ENCODE data around the gene MGST2. TPM values are rescaled to one million over a fixed set of nuclear protein-coding genes. Genes with fewer than 3 reads are reported as not detected.

The MGST2 gene
- total and polyA plus RNA-seq, 8 donors, result 37.3 to 63.1 (median 44.0) TPM

DNA sequence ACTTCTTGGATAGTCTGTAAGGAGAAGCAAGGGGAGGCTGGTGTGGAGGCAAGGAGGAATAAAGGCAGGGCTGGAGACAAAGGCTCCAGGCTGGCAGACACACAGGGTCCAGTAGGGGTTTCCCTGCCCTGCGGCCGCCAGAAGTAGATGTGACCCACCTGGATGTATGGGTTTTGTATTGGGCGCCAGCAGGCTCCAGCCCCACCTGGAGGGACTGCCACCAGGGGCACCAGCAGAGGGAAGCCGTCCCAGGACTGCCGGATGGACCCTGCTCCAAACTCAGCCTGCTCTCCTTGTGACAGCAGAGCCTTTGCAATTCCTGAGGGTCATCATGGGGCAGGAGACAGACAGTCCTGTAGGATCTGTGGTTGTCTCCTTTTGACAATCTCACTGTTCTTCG is 52.7 kb downstream of the MGST2 start:
- ATAC-seq (no peak), DNase-seq (no peak)
- TF ChIP-seq CTCF (IDR thresholded peaks at IDR 0.05), result no peak
- Histone ChIP-seq H3K9me3 (no peaks in the 10 kb centered on the region), H3K27ac (no peak overlapping the region), H3K27me3 (no peaks in the 10 kb centered on the region), H3K4me1 (no peaks in the 10 kb centered on the region), H3K36me3 (peaks cover 0 to 33% of the 10 kb centered on the region in 2 donors), H3K4me3 (no peak overlapping the region)
- intact Hi-C loops (cut with DNase I), result no loop called here

DNA sequence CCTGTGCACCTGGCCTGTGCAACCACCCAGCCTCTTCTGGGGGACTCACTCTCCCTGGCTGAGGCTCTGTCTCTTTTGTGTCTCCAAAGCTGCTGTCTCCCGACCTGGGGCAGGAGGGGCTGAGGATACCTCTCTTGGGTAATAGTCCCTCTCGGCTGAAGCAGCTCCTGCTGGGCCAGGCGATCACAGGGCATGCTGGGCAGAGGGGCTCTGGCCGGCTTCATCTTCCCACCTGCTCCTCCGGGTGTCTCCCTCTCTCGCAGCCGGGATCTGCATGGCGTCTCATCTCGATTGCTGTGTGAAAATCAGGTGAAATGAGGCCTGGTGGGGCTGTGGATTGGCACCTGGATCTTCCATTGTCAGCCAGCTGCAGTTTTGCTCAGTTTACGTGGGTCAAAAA is 53.2 kb downstream of the MGST2 start:
- TF ChIP-seq CTCF (IDR thresholded peaks at IDR 0.05), result no peak
- Histone ChIP-seq H3K9me3 (no peaks in the 10 kb centered on the region), H3K4me1 (no peaks in the 10 kb centered on the region), H3K27ac (no peak overlapping the region), H3K4me3 (no peak overlapping the region), H3K27me3 (no peaks in the 10 kb centered on the region), H3K36me3 (peaks cover 0 to 33% of the 10 kb centered on the region in 2 donors)
- intact Hi-C loops (cut with DNase I), result no loop called here
- DNase-seq (no peak), ATAC-seq (no peak)

DNA sequence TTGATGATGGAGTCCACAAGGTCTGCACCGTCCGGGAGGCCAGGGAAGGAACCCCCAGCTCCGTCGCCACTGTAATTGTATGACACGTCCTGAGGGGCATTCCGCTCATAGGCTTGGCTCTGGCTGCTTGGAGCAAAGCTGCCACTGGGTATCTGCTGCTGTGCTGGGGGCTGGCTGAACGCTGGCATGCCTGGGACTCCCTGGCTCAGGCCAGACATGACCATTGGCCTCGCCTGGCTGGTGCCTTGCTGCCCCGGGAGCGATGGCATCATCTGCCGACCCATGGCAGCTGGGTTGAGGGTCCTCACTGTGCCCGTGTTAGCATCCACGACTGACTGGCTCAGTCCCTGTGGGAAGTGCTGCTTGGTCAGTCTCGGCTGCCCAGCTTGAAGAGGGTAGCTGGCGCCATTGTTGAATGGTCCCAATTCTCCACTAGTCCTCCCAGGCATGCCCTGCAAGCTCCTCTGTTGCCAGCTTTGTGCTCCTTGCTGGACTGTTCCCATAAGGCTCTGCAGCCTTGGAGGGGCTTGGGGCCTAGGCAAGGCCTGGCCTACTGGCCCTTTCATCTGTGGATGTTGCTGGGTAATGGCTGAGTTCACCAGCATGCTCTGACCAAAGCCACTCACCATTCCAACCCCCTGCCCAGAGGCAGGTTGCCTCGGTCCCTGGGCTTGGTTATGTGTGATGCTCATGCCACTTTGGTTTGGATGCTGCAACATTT is 53.9 kb downstream of the MGST2 start:
- ATAC-seq (no peak), DNase-seq (no peak)
- Histone ChIP-seq H3K36me3 (peaks cover 0 to 33% of the 10 kb centered on the region in 2 donors), H3K9me3 (no peaks in the 10 kb centered on the region), H3K27ac (no peak overlapping the region), H3K4me3 (no peak overlapping the region), H3K4me1 (no peaks in the 10 kb centered on the region), H3K27me3 (no peaks in the 10 kb centered on the region)
- intact Hi-C loops (cut with DNase I), result loop anchor here in 1 of 2 donors (10.0 kb wide), 1 partner anchor 535 kb away; no protein-coding TSS in a partner anchor
- no peak for TF ChIP-seq CTCF (IDR thresholded peaks at IDR 0.05)

DNA sequence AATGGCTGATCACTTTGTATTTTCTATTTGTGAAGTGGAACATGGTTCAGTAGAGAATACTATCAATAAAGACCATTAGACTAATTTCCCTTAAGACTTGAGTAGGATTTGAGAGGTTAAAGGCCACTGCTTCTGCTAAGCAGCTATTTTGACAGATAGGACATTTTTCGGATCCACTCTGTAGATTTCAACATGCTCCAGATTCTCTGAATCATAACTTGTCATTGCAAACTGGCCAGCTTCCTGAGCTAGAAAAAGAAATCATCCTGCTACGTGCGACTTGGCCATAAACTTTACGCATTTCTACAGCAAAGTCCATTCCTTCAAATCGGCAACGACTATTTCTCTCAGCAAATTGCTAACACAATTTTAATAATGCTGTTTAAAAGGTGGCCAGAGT is 55.2 kb downstream of the MGST2 start:
- Histone ChIP-seq H3K4me3 (no peak overlapping the region), H3K36me3 (peaks cover 0 to 33% of the 10 kb centered on the region in 2 donors), H3K27ac (no peak overlapping the region), H3K27me3 (no peaks in the 10 kb centered on the region), H3K9me3 (no peaks in the 10 kb centered on the region), H3K4me1 (no peaks in the 10 kb centered on the region)
- DNase-seq (no peak), ATAC-seq (no peak)
- no peak for TF ChIP-seq CTCF (IDR thresholded peaks at IDR 0.05)
- intact Hi-C loops (cut with DNase I), result loop anchor here in 1 of 2 donors (10.0 kb wide), 1 partner anchor 534 kb away; no protein-coding TSS in a partner anchor

DNA sequence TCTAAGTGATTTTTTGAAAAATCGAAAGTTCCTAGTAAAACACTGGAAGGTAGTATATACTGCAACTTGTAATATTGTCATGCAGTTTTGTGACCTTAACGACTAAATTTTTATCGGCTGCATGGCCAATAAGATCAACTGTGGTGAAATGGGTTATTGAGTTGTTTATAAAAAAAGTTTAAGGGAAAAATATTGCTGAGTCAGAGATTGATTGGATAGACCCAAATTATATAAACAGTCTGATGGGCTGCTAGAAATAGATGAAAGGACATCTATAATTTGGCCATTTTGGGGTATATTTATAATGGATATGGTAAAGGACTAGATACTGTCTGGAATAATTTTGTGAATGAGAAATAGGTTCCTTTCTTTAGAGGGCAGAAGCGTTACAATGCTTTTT is 56.2 kb downstream of the MGST2 start:
- H3K4me3 ChIP-seq, result no peak overlapping the region
- ATAC-seq, result no peak

More for the DNA sequence above, 56.2 kb downstream of the MGST2 start:
- no peak overlapping the region for H3K27ac ChIP-seq
- H3K4me1 ChIP-seq, result no peaks in the 10 kb centered on the region
- H3K9me3 ChIP-seq, result no peaks in the 10 kb centered on the region
- intact Hi-C loops (cut with DNase I), result loop anchor here in 1 of 2 donors (10.0 kb wide), 1 partner anchor 533 kb away; no protein-coding TSS in a partner anchor
- H3K27me3 ChIP-seq, result no peaks in the 10 kb centered on the region
- no peak for DNase-seq
- TF ChIP-seq CTCF (IDR thresholded peaks at IDR 0.05), result no peak
- H3K36me3 ChIP-seq, result peaks cover 0 to 33% of the 10 kb centered on the region in 2 donors
